ENCODE measurements around the gene RAD23A. TPM values are rescaled to one million over a fixed set of nuclear protein-coding genes. Genes with fewer than 3 reads are reported as not detected.

RAD23A gene
- total RNA-seq, 2 donors from 2014 or later = 146 to 207 TPM

GRCh38 chr19:13003081-13003480 is 57.4 kb downstream of the RAD23A start:
- no peaks in the 10 kb centered on the region for H3K36me3 Mint-ChIP-seq
- DNase-seq (ENCODE audit: low spot score in 2 of 2) = no peak
- ATAC-seq = no peak
- no peaks in the 10 kb centered on the region for H3K9me3 Mint-ChIP-seq
- H3K27ac Mint-ChIP-seq = no peak overlapping the region

Other genes starting within 250 kb of the RAD23A start
- 1 to 10 TPM; 7.1 to 9.5 TPM for gene FBXW9, start 249.2 kb upstream of the RAD23A start, total RNA-seq
- 100 to 1,000 TPM in 1 of 2 donors, 10 to 100 TPM in 1; 89.6 to 100 TPM for gene TNPO2, start 221.9 kb upstream of the RAD23A start, total RNA-seq
- 100 to 1,000 TPM; 122 to 167 TPM for gene TRIR, start 211.2 kb upstream of the RAD23A start, total RNA-seq
- gene GET3, start 208.4 kb upstream of the RAD23A start, total RNA-seq = 10 to 100 TPM; 46.4 to 56.9 TPM
- gene BEST2, start 194.1 kb upstream of the RAD23A start, total RNA-seq = not detected
- 10 to 100 TPM; 37.9 to 41.5 TPM for gene HOOK2, start 170.3 kb upstream of the RAD23A start, total RNA-seq
- gene JUNB, start 154.4 kb upstream of the RAD23A start, total RNA-seq = 100 to 1,000 TPM; 400 to 402 TPM
- 100 to 1,000 TPM; 317 to 357 TPM for gene PRDX2, start 144.1 kb upstream of the RAD23A start, total RNA-seq
- gene THSD8, start 143.8 kb upstream of the RAD23A start, total RNA-seq = 10 to 100 TPM; 39.4 to 42.7 TPM
- gene RNASEH2A, start 139.3 kb upstream of the RAD23A start, total RNA-seq = 10 to 100 TPM; 37.0 to 41.4 TPM
- gene RTBDN, start 111.3 kb upstream of the RAD23A start, total RNA-seq = not detected
- 1 to 10 TPM in 1 of 2 donors, under 1 TPM in 1; 0.77 to 4.6 TPM for gene MAST1, start 107.3 kb upstream of the RAD23A start, total RNA-seq
- gene DNASE2, start 64.4 kb upstream of the RAD23A start, total RNA-seq = 10 to 100 TPM; 26.0 to 31.6 TPM
- under 1 TPM; 0.46 to 0.54 TPM for gene KLF1, start 58.7 kb upstream of the RAD23A start, total RNA-seq
- 10 to 100 TPM; 41.8 to 48.9 TPM for gene GCDH, start 54.7 kb upstream of the RAD23A start, total RNA-seq
- 1 to 10 TPM; 2.2 to 4.8 TPM for gene SYCE2, start 26.6 kb upstream of the RAD23A start, total RNA-seq
- 100 to 1,000 TPM in 1 of 2 donors, 10 to 100 TPM in 1; 89.2 to 116 TPM for gene FARSA, start 12.2 kb upstream of the RAD23A start, total RNA-seq
- gene CALR, start 7.3 kb upstream of the RAD23A start, total RNA-seq = 100 to 1,000 TPM; 505 to 624 TPM
- gene GADD45GIP1, start 11.4 kb downstream of the RAD23A start, total RNA-seq = 10 to 100 TPM in 1 of 2 donors, 1 to 10 TPM in 1; 7.7 to 26.7 TPM
- 1 to 10 TPM in 1 of 2 donors, under 1 TPM in 1; 0.31 to 1.3 TPM for gene DAND5, start 23.7 kb downstream of the RAD23A start, total RNA-seq
- 1 to 10 TPM; 1.8 to 5.4 TPM for gene NFIX, start 49.6 kb downstream of the RAD23A start, total RNA-seq
- 1 to 10 TPM in 1 of 2 donors, under 1 TPM in 1; 0.71 to 3.2 TPM for gene LYL1, start 157.0 kb downstream of the RAD23A start, total RNA-seq
- 10 to 100 TPM; 65.5 to 82.4 TPM for gene TRMT1, start 170.9 kb downstream of the RAD23A start, total RNA-seq
- 10 to 100 TPM; 56.0 to 67.0 TPM for gene NACC1, start 172.4 kb downstream of the RAD23A start, total RNA-seq
- 10 to 100 TPM; 67.2 to 77.1 TPM for gene STX10, start 204.5 kb downstream of the RAD23A start, total RNA-seq
- gene IER2, start 204.5 kb downstream of the RAD23A start, total RNA-seq = 100 to 1,000 TPM; 111 to 174 TPM

Data from activated naive CD4-positive, alpha-beta T cell treated with anti-CD3 and anti-CD28 coated beads, Interleukin-2, amount 50 U/mL, for 72 hours (primary cell).